Prostate gland (tissue), 2 donors: ENCODE measurements around the gene RPL19. TPM values are rescaled to one million over a fixed set of nuclear protein-coding genes. Genes with fewer than 3 reads are reported as not detected.
"Not testable (repeated sequence)": the region's sequence is repeated elsewhere in the genome, so short reads cannot be mapped to it uniquely, and the experiment has no call there.

Source experiments
- DNase-seq: peaks from one replicate; pipeline ENCODE4 v3.0.0-alpha.2; 2019; ENCODE audit warnings: low spot score
- H3K27ac ChIP-seq, 2 donors: fragments of 200-600 bp; sonication (generic); 2 replicates each; pipeline ENCODE4 v1.5.1; 2017 to 2019
- H3K27me3 ChIP-seq: fragments of 200-600 bp; sonication (generic); replicated peaks from 2 replicates; pipeline ENCODE4 v1.5.1; 2019; ENCODE audit not compliant: insufficient read depth
- H3K36me3 ChIP-seq, 2 donors: fragments of 200-600 bp; sonication (generic); 1 replicate in 1 of 2; 2 replicates in 1 of 2; pipeline versions ENCODE4 v1.5.1 to v1.8.1; 2017 to 2019
- H3K4me1 ChIP-seq: fragments of 200-600 bp; sonication (generic); replicated peaks from 2 replicates; pipeline ENCODE4 v1.5.1; 2019
- H3K4me3 ChIP-seq, 2 donors: fragments of 200-600 bp; sonication (generic); 2 replicates each; pipeline ENCODE4 v1.5.1; 2017 to 2019
- H3K9me3 ChIP-seq: fragments of 200-600 bp; sonication (generic); 2 replicates; pipeline ENCODE4 v1.5.1; 2017
- CTCF ChIP-seq, 4 experiments: fragments of 200-600 bp in 2 of 4; fragments of 450-650 bp in 2 of 4; sonication (generic) in 2 of 4; IDR thresholded peaks; 1 replicate in 3 of 4; 2 replicates in 1 of 4; pipeline ENCODE4 v1.5.1; 2016 to 2019; ENCODE audit warnings: antibody characterized with exemption in 4 of 4, mild to moderate bottlenecking in 2 of 4, moderate library complexity in 2 of 4
- POLR2A ChIP-seq: fragments of 450-650 bp; IDR thresholded peaks from one replicate; pipeline ENCODE4 v1.6.1; 2016; ENCODE audit warnings: antibody characterized with exemption, mild to moderate bottlenecking
- POLR2AphosphoS5 ChIP-seq: sonication (generic); formaldehyde crosslinking; IDR thresholded peaks from one replicate; pipeline ENCODE4 v1.6.1; 2017; ENCODE audit warnings: antibody characterized with exemption
- WGBS: methylation state at CpG from one replicate; pipeline ENCODE4 v1.1.5; 2018; 5-methylcytosine and 5-hydroxymethylcytosine counted together
- intact Hi-C: fragments of 100-400 bp; cut with DNase I; formaldehyde crosslinking; loops from one replicate; pipeline ENCODE4 v1.14.2; 2022
- total RNA-seq, 2 donors: library from RNA; depleted of rRNA; stranded (reverse); fragments of >200 nt; gene quantifications; one replicate each; pipeline ENCODE4 v1.1.0, GENCODE V29; 2016

RPL19 gene
- total RNA-seq, 2 donors from 2014 or later, result 2,194 to 3,634 TPM

GRCh38 chr17:39167476-39167875, 32.6 kb upstream of the RPL19 start:
- intact Hi-C loops, result no loop called here
- Histone ChIP-seq H3K9me3 (no peaks in the 10 kb centered on the region), H3K36me3 (no peaks in the 10 kb centered on the region), H3K27ac (no peak overlapping the region), H3K27me3 (no peaks in the 10 kb centered on the region), H3K4me1 (no peaks in the 10 kb centered on the region), H3K4me3 (no peak overlapping the region)
- 24% methylated on average over 2 of the region's 2 CpGs for WGBS
- no peak for TF ChIP-seq POLR2AphosphoS5
- no peak for TF ChIP-seq POLR2A
- no peak for TF ChIP-seq CTCF (IDR thresholded peaks at IDR 0.05)
- no peak for DNase-seq

- H3K27ac ChIP-seq, H3K27me3 ChIP-seq, H3K9me3 ChIP-seq, H3K4me1 ChIP-seq, DNase-seq, H3K4me3 ChIP-seq, intact Hi-C loops, H3K36me3 ChIP-seq: not testable (repeated sequence)
- WGBS, result 95% methylated on average over 10 of the region's 10 CpGs
Measured at GRCh38 chr17:39168503-39168902, 31.6 kb upstream of the RPL19 start.

- TF ChIP-seq CTCF (IDR thresholded peaks at IDR 0.05) (no peak), POLR2AphosphoS5 (no peak), POLR2A (no peak)
- intact Hi-C loops, result no loop called here
Measured at GRCh38 chr17:39169101-39169500, 31.0 kb upstream of the RPL19 start.

GRCh38 chr17:39169518-39169917, 30.6 kb upstream of the RPL19 start:
- Histone ChIP-seq H3K4me3 (no peak overlapping the region), H3K36me3 (no peaks in the 10 kb centered on the region), H3K9me3 (no peaks in the 10 kb centered on the region), H3K27me3 (no peaks in the 10 kb centered on the region), H3K27ac (no peak overlapping the region), H3K4me1 (no peaks in the 10 kb centered on the region)
- DNase-seq, result no peak
- intact Hi-C loops, result no loop called here
- WGBS, result 85% methylated on average over 3 of the region's 3 CpGs
- TF ChIP-seq POLR2A (no peak), POLR2AphosphoS5 (no peak), CTCF (IDR thresholded peaks at IDR 0.05) (no peak)

More at GRCh38 chr17:39169101-39169500, 31.0 kb upstream of the RPL19 start:
- H3K27ac ChIP-seq, result no peak overlapping the region
- H3K9me3 ChIP-seq, result no peaks in the 10 kb centered on the region
- H3K4me1 ChIP-seq, result no peaks in the 10 kb centered on the region
- no peaks in the 10 kb centered on the region for H3K27me3 ChIP-seq
- WGBS, result 77% methylated on average over 14 of the region's 14 CpGs
- no peaks in the 10 kb centered on the region for H3K36me3 ChIP-seq
- DNase-seq, result no peak
- no peak overlapping the region for H3K4me3 ChIP-seq

- Histone ChIP-seq H3K9me3 (no peaks in the 10 kb centered on the region), H3K4me3 (no peak overlapping the region), H3K4me1 (no peaks in the 10 kb centered on the region), H3K27ac (no peak overlapping the region), H3K36me3 (no peaks in the 10 kb centered on the region), H3K27me3 (no peaks in the 10 kb centered on the region)
- 73% methylated on average over 4 of the region's 4 CpGs for WGBS
- intact Hi-C loops, result no loop called here
- no peak for DNase-seq
- TF ChIP-seq POLR2A (no peak), CTCF (IDR thresholded peaks at IDR 0.05) (no peak), POLR2AphosphoS5 (no peak)
Measured at GRCh38 chr17:39170109-39170508, 30.0 kb upstream of the RPL19 start.
